Ishikawa (cell line): Measurements from ENCODE around the gene C14orf119.

Experiments
- CEBPB ChIP-seq: IDR thresholded peaks from 2 replicates; pipeline ENCODE4 v1.6.1; 2012
- CREB1 ChIP-seq: IDR thresholded peaks from 2 replicates; pipeline ENCODE4 v1.6.1; 2012; ENCODE audit warnings: low read depth
- EGR1 ChIP-seq: IDR thresholded peaks from 2 replicates; pipeline ENCODE4 v1.6.1; 2012
- EP300 ChIP-seq: IDR thresholded peaks from 2 replicates; pipeline ENCODE4 v1.6.1; 2012; ENCODE audit warnings: borderline replicate concordance
- FOXM1 ChIP-seq: IDR thresholded peaks from 2 replicates; pipeline ENCODE4 v1.6.1; 2012; ENCODE audit warnings: low read depth, borderline replicate concordance
- MAX ChIP-seq: IDR thresholded peaks from 2 replicates; pipeline ENCODE4 v1.6.1; 2012
- NFIC ChIP-seq: IDR thresholded peaks from 2 replicates; pipeline ENCODE4 v1.6.1; 2012
- RAD21 ChIP-seq: IDR thresholded peaks from 2 replicates; pipeline ENCODE4 v1.6.1; 2012; ENCODE audit warnings: low read depth
- REST ChIP-seq: IDR thresholded peaks from 2 replicates; pipeline ENCODE4 v1.6.1; 2012; ENCODE audit warnings: low read depth, mild to moderate bottlenecking
- TAF1 ChIP-seq: IDR thresholded peaks from 2 replicates; pipeline ENCODE4 v1.6.1; 2012; ENCODE audit warnings: low read depth, mild to moderate bottlenecking
- TEAD4 ChIP-seq: IDR thresholded peaks from 2 replicates; pipeline ENCODE4 v1.6.1; 2012
- USF1 ChIP-seq: IDR thresholded peaks from 2 replicates; pipeline ENCODE4 v1.6.1; 2012
- ZBTB7A ChIP-seq: IDR thresholded peaks from 2 replicates; pipeline ENCODE4 v1.6.1; 2012; ENCODE audit warnings: low read depth

- TF ChIP-seq TAF1: no peak
- TF ChIP-seq EP300: no peak
- no peak for TF ChIP-seq EGR1
- no peak for TF ChIP-seq MAX
- no peak for TF ChIP-seq CEBPB
- no peak for TF ChIP-seq RAD21
- no peak for TF ChIP-seq REST
- TF ChIP-seq TEAD4: no peak
- TF ChIP-seq NFIC: no peak
- no peak for TF ChIP-seq CREB1
- no peak for TF ChIP-seq USF1
- TF ChIP-seq ZBTB7A: no peak
- no peak for TF ChIP-seq FOXM1
These were observed 31.4 kb downstream of the C14orf119 start for GRCh38 chr14:23126548-23127278.
